SIG-M5 treated with dmso at 0.1 percent for 504 hours (cell line): ENCODE measurements around the gene SYNGR1.

ENCODE experiments used
- DNase-seq: peaks from one replicate; lab custom pipeline; 2025; ENCODE audit not compliant: unreplicated experiment; lab: John Stamatoyannopoulos, UW

The SYNGR1 gene

DNA sequence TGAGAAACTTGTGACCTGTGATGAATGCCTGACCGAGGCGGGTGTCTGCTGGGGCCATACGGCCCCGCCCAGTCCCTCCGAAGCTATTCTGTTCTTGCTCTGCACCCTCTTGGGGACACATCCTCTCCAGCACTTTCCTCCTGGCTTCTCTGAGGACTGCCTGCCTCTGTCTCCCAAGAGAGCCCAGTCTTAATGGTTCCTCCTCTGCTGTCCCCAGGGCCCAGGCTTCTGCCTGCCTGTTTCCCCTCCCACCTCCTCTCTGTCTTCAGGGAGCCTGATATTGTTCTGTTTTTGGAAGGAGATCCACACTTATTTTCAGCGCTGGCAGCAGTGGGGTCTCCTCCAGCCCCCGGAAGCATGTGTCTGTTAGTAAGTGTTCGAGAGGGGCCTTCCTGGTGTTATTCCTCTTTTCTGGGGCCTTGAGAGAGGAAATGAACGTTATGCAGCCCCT lies 18.7 kb downstream of the SYNGR1 start:
- DNase-seq, result no peak

GRCh38 chr22:39369186-39369585 lies 19.4 kb downstream of the SYNGR1 start:
- DNase-seq, result no peak

DNA sequence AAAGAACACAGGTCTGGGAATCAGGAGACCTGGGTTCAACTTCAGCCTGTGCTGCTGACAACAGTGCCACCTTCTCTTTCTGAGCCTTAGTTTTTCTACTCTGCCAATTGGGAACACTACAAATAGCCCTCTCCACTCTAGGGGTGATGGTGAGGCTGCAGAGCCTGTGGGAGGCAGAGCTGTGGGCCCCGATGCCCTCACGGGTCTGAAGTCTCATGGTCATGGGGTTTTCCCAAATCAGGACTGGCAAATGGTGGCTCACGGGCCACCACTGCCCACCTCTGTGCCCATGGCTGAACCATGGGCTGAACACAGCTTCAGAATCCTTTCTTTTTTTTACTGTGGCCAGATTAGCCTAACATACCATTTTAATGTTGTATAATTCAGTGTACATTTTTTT lies 19.8 kb downstream of the SYNGR1 start:
- no peak for DNase-seq

DNA sequence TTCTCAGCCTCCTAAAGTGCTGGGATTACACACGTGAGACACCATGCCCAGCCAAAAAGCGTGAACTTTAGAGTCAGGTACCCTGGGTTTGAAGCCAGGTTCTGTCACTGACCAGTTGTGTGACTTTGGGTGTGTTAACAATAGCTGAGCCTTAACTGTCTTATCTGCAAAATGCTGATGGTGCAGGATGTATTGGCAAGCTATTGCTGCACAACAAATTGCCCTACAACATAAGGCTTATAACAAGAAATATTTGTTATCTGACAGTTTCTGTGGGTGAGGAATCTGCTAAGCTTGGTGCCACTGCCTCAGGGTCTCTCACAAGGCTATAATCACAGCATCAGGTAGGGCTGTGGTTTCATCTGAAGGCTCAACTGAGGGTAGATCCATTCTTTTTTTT lies 21.9 kb downstream of the SYNGR1 start:
- no peak for DNase-seq

DNA sequence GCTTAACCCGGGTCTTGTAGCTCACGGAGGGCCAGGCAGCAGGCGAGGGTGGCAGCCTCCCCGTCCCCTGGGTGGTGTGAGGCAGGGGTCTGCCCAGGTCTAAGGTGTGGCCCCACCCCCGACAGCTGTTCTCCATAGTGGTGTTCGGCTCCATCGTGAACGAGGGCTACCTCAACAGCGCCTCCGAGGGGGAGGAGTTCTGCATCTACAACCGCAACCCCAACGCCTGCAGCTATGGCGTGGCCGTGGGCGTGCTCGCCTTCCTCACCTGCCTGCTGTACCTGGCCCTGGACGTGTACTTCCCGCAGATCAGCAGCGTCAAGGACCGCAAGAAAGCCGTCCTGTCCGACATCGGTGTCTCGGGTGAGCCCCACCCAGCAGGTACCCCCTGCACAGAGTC lies 24.4 kb downstream of the SYNGR1 start:
- DNase-seq, result no peak

- no peak for DNase-seq
These were observed 25.0 kb downstream of the SYNGR1 start for GRCh38 chr22:39374801-39375200.

GRCh38 chr22:39375646-39376045 lies 25.9 kb downstream of the SYNGR1 start:
- no peak for DNase-seq

GRCh38 chr22:39379756-39380730 lies 30.3 kb downstream of the SYNGR1 start:
- no peak for DNase-seq

GRCh38 chr22:39381009-39381755 lies 31.4 kb downstream of the SYNGR1 start:
- no peak for DNase-seq

- DNase-seq, result no peak
These were observed 32.1 kb downstream of the SYNGR1 start for GRCh38 chr22:39381930-39382329.

GRCh38 chr22:39382410-39382809 lies 32.6 kb downstream of the SYNGR1 start:
- DNase-seq, result no peak

GRCh38 chr22:39383841-39384625 lies 34.2 kb downstream of the SYNGR1 start:
- no peak for DNase-seq

DNA sequence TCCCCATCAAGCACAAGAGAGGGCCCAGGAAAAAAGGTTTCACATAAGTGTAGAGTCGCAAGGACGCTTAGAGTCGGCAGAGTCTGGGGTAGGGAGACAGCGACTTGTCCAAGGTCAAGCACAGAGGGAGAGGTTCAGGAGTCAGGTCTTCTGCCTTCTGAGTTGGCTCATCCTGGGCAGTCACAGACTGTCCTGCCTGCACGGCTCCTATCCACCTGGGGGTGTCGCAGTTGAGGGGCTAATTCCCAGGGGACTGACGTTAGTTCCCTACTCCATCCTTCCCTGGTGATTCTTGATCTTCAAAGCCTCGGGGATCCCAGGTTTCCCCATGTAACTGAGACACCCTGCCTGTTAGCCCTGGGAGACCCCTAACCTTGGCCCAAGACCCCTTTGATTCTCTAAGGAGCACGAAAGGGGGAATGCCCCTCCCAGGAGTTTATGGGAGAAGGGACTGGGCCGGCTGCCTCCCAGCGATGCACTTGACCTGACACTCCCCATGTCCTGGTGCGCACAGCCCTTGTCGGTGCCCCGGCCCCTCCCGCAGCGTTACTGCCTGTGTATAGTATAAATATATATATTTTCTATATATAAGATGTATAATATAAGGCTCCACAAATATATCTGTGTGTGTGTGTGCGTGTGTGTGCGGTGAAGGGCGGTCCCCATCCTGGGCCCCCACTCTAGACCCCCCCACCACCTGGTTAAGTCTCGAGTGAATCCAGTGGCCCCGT lies 35.1 kb downstream of the SYNGR1 start:
- no peak for DNase-seq

DNA sequence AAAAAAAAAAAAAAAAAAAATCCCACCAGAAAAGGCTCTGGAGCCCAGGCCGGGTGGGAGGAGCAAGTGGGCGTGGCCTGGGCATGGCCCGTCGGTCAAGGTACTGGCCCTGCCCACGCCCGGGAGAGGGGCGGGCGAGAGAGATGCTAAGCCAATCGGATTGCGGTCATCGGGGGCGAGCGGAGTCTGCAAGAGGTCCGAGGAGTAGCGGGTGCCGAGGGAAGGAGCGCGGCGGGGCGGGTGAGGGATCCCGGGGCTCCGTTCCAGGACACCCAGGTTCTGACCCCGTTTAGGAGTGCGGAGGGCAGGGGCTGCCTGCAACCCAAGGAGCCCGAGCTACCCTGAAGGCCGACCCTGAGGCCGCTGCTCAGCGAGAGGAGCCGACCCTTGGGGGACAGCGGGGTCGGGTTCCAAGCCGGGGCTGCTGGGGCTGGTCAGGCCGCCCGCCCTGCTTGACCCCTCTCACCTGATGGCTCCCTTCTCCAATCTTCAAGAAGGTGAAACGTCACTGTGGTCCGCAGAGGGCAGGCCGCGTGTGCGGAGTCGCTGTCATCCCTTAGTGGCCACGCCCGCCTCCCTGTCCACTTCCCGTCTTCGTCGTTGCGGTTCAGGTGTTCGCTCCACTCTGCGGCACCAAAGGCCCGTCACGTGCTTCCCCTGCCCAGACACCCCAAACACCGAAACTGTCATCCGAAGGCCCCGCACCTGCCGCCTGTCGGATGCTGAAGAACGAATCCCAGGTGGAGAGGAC lies 38.6 kb downstream of the SYNGR1 start:
- DNase-seq, result no peak

DNA sequence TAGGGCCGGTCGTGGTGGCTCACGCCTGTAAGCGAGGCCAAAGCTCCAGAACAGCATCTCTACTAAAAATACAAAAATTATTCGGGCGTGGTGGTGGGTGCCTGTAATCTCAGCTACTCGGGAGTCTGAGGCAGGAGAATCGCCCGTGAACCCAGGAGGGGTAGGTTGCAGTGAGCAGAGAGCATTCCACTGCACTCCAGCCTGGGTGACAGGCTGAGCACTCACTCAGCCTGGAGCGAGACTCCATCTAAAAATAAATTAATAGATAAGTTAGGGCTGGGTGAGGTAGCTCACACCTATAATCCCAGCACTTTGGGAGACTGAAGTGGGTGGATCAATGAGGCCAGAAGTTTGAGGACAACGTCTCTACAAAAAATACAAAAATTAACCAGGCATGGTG lies 39.6 kb downstream of the SYNGR1 start:
- no peak for DNase-seq

GRCh38 chr22:39392341-39392948 lies 42.7 kb downstream of the SYNGR1 start:
- peak; percentile 38 for DNase-seq

- DNase-seq, result no peak
These were observed 46.4 kb downstream of the SYNGR1 start for GRCh38 chr22:39395936-39396796.

GRCh38 chr22:39396797-39397195 lies 47.0 kb downstream of the SYNGR1 start:
- no peak for DNase-seq

DNA sequence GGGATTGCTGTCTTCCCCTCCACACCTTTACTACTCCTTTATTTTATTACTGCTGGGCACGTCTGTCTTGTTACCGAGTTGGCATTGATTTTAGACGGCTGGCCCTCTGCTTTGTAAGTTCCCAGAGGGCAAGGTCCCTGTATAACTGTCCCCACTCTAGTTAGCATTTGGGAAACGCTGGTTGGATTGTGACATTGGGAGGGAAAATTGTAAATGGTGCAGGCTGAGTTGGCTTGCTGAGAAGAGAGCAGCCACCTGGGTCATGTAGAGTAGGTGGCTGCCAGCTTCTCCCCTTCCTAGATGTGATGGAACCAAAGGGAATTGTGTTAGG lies 51.5 kb downstream of the SYNGR1 start:
- DNase-seq, result no peak
